GM12892 (cell line): ENCODE results near the gene KCNMA1.

Source experiments
- POLR2A ChIP-seq: IDR thresholded peaks from 2 replicates; pipeline ENCODE4 v1.6.1; 2011; ENCODE audit warnings: low read depth, low read length, control low read depth
- POLR2AphosphoS5 ChIP-seq: IDR thresholded peaks from 2 replicates; pipeline ENCODE4 v1.6.1; 2011; ENCODE audit warnings: low read depth, low read length, control low read depth

DNA sequence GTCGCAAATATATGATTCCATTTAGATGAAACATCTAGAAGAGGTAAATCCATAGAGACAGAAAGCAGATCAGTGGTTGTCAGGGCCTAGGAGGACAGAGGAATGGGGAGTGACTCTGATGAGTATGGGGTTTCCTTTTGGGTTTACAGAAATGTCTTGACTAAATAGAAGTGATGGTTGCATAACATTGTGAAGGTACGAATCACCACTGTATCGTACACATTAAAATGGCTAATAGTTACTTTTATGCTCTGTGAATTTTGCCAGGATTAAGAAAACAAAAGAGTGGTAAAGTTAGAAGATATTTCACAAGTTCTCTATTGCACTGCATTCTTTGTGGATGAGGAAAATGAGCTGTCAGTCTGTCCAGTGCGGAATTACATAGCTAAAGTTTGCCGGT lies 407.4 kb downstream of the KCNMA1 start:
- TF ChIP-seq POLR2A (no peak), POLR2AphosphoS5 (no peak)
